ENCODE results near the gene CIDEA. TPM values are rescaled to one million over a fixed set of nuclear protein-coding genes. Genes with fewer than 3 reads are reported as not detected.

The CIDEA gene
- total and polyA plus RNA-seq, 2 experiments from 2014 or later: not detected

DNA sequence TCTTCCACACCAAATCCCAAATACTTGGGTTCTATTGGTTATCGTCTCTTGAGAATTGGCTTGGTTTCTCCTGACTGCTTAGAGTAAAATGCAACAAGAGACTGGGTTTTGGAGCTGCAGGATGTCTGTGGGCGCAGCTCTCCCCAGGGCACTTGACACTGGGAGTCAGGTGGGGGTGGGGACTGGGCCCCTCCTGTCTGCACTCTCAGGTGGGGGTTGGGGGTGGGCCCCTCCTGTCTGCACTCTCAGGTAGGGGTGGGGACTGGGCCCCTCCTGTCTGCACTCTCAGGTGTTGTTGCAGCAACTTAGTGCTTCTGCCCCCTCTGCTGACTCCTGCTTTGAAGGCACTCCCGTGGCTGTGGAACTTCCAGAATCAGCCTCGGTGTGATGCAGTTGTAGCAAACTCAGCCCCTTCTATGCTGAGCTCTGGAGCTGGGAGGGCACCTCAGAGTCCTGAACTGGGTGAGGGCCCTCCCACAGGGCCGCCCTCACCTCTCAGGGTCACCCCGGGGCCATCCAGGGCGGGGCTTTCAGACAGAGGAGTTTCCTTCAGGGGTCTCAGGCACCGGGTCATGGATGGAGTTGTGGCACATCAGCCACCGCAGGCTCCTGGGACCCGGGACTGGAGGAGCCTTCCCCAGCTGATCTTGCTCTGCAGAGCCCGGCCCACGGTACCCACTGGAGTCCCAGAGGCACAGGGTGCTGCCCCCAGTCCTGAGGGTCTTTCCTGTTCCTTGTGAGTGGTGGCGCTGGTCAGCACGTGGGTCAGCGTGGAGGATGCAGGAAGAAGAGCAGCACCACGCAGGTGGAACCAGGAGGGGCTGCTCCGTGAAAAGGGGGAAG is 22.9 kb upstream of the CIDEA start:
- H3F3A ChIP-seq (ENCODE audit: insufficient read depth): no peaks in the 10 kb centered on the region
- WGBS, 2 experiments (ENCODE audit: low coverage in 1 of 2, low lambda C conversion rate in 2 of 2, missing lambda C conversion rate in 2 of 2): 75 to 76% methylated on average over 12 to 17 of the region's 17 CpGs

DNA sequence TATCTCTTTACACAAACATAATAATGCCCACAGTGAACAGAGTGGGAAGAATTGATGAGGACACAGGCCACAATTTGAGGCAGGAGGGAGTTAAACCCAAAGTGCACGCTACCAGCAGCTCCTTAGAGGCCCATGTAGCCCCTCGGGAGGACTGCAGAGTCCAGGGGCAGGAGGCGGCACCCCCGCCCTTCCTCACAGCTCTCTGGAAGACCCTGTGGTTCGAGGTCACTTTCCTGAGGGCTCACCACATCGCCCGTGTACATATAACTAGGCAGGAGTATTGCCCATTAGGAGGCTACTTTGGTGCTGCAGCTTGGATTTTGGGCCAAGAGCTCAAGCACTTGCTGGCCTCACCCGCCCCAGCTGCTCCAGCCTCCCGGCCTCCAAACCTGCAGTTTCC is 22.2 kb upstream of the CIDEA start:
- no peak overlapping the region for H3K4me3 ChIP-seq
- no peaks in the 10 kb centered on the region for H4K20me1 ChIP-seq (ENCODE audit: insufficient read depth)
- WGBS, 2 experiments (ENCODE audit: low coverage in 1 of 2, low lambda C conversion rate in 2 of 2, missing lambda C conversion rate in 2 of 2): 58 to 62% methylated on average over 9 of the region's 9 CpGs
- no peaks in the 10 kb centered on the region for H3K9me3 ChIP-seq (ENCODE audit: low read depth)
- in situ Hi-C loops (cut with MboI): no loop called here
- DNase-seq: no peak
- H2AFZ ChIP-seq: no peak overlapping the region
- no peaks in the 10 kb centered on the region for H3K4me1 ChIP-seq (ENCODE audit: insufficient read depth)
- no peaks in the 10 kb centered on the region for H3K79me2 ChIP-seq (ENCODE audit: insufficient read depth)
- TF ChIP-seq EZH2phosphoT487 (IDR thresholded peaks at IDR 0.05; ENCODE audit: insufficient read depth, low read depth): no peak
- no peak for TF ChIP-seq EZH2 (IDR thresholded peaks at IDR 0.05; ENCODE audit: insufficient read depth, poor library complexity, severe bottlenecking)
- no peak overlapping the region for H3K4me2 ChIP-seq (ENCODE audit: unreplicated experiment)
- H3K9me2 ChIP-seq (ENCODE audit: insufficient read depth): no peaks in the 10 kb centered on the region
- H3K36me3 ChIP-seq (ENCODE audit: low read depth): no peaks in the 10 kb centered on the region
- no peaks in the 10 kb centered on the region for H3K27me3 ChIP-seq (replicated peaks; ENCODE audit: insufficient read depth)
- H3F3A ChIP-seq (ENCODE audit: insufficient read depth): no peaks in the 10 kb centered on the region
- no peak overlapping the region for H3K9ac ChIP-seq
- no peak overlapping the region for H3K27ac ChIP-seq

More for the DNA sequence above, 22.9 kb upstream of the CIDEA start:
- no peak for DNase-seq
- Histone ChIP-seq H3K27ac (no peak overlapping the region), H3K79me2 (ENCODE audit: insufficient read depth) (no peaks in the 10 kb centered on the region), H3K9ac (no peak overlapping the region), H3K36me3 (ENCODE audit: low read depth) (no peaks in the 10 kb centered on the region), H3K9me3 (ENCODE audit: low read depth) (no peaks in the 10 kb centered on the region), H3K27me3 (replicated peaks; ENCODE audit: insufficient read depth) (no peaks in the 10 kb centered on the region), H3K4me3 (no peak overlapping the region), H4K20me1 (ENCODE audit: insufficient read depth) (no peaks in the 10 kb centered on the region), H3K4me1 (ENCODE audit: insufficient read depth) (no peaks in the 10 kb centered on the region), H3K9me2 (ENCODE audit: insufficient read depth) (no peaks in the 10 kb centered on the region), H3K4me2 (ENCODE audit: unreplicated experiment) (no peak overlapping the region), H2AFZ (no peak overlapping the region)
- TF ChIP-seq EZH2phosphoT487 (IDR thresholded peaks at IDR 0.05; ENCODE audit: insufficient read depth, low read depth): no peak
- no peak for TF ChIP-seq EZH2 (IDR thresholded peaks at IDR 0.05; ENCODE audit: insufficient read depth, poor library complexity, severe bottlenecking)
- in situ Hi-C loops (cut with MboI): no loop called here

DNA sequence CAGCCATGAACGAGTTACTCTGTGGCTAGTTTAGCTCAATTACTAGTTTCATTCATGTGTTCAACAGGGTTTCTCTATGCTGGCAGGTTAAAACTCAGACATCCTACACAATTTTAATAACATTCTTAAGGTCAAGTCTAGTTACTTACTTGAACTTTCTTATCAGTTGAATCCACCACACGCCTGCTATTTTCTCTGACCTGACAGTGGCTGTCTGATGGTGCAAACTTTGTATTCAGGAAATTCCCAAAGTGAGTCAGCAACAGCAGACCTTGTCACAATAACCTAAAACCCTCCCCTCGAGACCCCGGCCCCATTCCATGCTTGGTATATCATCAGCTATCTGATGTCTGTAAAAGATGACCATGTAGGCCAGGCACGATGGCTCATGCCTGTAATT is 20.8 kb upstream of the CIDEA start:
- H2AFZ ChIP-seq: no peak overlapping the region
- H3K27ac ChIP-seq: no peak overlapping the region
- no peaks in the 10 kb centered on the region for H4K20me1 ChIP-seq (ENCODE audit: insufficient read depth)
- 51 to 52% methylated on average over 5 of the region's 5 CpGs for WGBS, 2 experiments (ENCODE audit: low coverage in 1 of 2, low lambda C conversion rate in 2 of 2, missing lambda C conversion rate in 2 of 2)
- no peaks in the 10 kb centered on the region for H3K9me3 ChIP-seq (ENCODE audit: low read depth)
- H3K4me1 ChIP-seq (ENCODE audit: insufficient read depth): peaks cover under 1% of the 10 kb centered on the region; the same call in 1 of the 2 replicates
- no peak overlapping the region for H3K4me3 ChIP-seq
- H3F3A ChIP-seq (ENCODE audit: insufficient read depth): 0 out of 2 replicates have a peak, but pooled peaks cover under 1% of the 10 kb centered on the region
- no peak overlapping the region for H3K4me2 ChIP-seq (ENCODE audit: unreplicated experiment)
- H3K27me3 ChIP-seq (replicated peaks; ENCODE audit: insufficient read depth): no peaks in the 10 kb centered on the region
- DNase-seq: no peak
- in situ Hi-C loops (cut with MboI): no loop called here
- H3K36me3 ChIP-seq (ENCODE audit: low read depth): no peaks in the 10 kb centered on the region
- no peak for TF ChIP-seq EZH2 (IDR thresholded peaks at IDR 0.05; ENCODE audit: insufficient read depth, poor library complexity, severe bottlenecking)
- no peak for TF ChIP-seq EZH2phosphoT487 (IDR thresholded peaks at IDR 0.05; ENCODE audit: insufficient read depth, low read depth)
- H3K79me2 ChIP-seq (ENCODE audit: insufficient read depth): no peaks in the 10 kb centered on the region
- no peaks in the 10 kb centered on the region for H3K9me2 ChIP-seq (ENCODE audit: insufficient read depth)
- H3K9ac ChIP-seq: no peak overlapping the region

DNA sequence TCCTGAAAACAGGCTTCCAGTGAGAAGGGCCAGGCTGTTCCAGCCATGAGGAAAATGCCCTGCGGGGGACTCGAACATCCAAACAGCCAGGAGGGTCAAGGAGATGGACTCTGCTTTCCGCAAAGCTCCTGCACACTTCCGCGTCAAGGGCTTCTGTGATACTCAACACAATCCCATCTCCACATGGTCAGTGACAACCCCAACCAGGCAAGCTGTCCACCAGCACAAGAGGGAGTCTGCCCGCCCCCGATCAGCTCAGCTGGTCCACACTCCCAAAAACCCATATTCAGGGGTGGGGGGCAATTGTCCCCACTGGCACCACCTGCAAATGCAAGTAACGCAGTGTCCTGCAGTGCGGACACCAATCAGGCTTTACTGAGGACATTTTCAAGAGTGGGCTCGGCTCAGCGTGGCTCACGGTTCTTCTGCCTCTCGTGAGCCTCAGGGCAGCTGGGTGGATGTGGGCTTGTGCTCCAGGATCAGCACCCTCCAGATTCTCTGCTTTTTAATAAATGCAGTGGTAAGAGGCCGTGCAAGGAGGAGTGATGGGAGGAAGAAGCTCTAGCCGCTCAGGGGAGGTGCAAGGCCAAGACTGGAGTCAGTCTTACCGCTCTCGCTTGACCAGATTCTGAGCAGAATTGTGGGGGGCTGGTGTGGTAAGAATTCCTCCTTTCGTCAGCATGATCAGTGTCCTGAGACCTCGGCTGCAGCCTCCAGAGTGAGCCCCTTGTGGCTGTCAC is 19.5 kb upstream of the CIDEA start:
- Histone ChIP-seq H3K9ac (no peak overlapping the region), H3K79me2 (ENCODE audit: insufficient read depth) (no peaks in the 10 kb centered on the region), H3K27ac (no peak overlapping the region), H4K20me1 (ENCODE audit: insufficient read depth) (no peaks in the 10 kb centered on the region), H3K36me3 (ENCODE audit: low read depth) (no peaks in the 10 kb centered on the region), H3K9me2 (ENCODE audit: insufficient read depth) (no peaks in the 10 kb centered on the region), H3K4me2 (ENCODE audit: unreplicated experiment) (no peak overlapping the region), H3K9me3 (ENCODE audit: low read depth) (no peaks in the 10 kb centered on the region), H2AFZ (no peak overlapping the region), H3K4me1 (ENCODE audit: insufficient read depth) (peaks cover 13% of the 10 kb centered on the region), H3K4me3 (no peak overlapping the region), H3K27me3 (replicated peaks; ENCODE audit: insufficient read depth) (no peaks in the 10 kb centered on the region), H3F3A (ENCODE audit: insufficient read depth) (peaks cover 13% of the 10 kb centered on the region; the same call in 1 of the 2 replicates)
- WGBS, 2 experiments (ENCODE audit: low coverage in 1 of 2, low lambda C conversion rate in 2 of 2, missing lambda C conversion rate in 2 of 2): 77 to 80% methylated on average over 19 of the region's 19 CpGs
- TF ChIP-seq EZH2phosphoT487 (IDR thresholded peaks at IDR 0.05; ENCODE audit: insufficient read depth, low read depth) (no peak), EZH2 (IDR thresholded peaks at IDR 0.05; ENCODE audit: insufficient read depth, poor library complexity, severe bottlenecking) (no peak)
- in situ Hi-C loops (cut with MboI): no loop called here
- no peak for DNase-seq

Data from GM23248 (cell line).